ENCODE data around the gene NCDN.

Gene NCDN

DNA sequence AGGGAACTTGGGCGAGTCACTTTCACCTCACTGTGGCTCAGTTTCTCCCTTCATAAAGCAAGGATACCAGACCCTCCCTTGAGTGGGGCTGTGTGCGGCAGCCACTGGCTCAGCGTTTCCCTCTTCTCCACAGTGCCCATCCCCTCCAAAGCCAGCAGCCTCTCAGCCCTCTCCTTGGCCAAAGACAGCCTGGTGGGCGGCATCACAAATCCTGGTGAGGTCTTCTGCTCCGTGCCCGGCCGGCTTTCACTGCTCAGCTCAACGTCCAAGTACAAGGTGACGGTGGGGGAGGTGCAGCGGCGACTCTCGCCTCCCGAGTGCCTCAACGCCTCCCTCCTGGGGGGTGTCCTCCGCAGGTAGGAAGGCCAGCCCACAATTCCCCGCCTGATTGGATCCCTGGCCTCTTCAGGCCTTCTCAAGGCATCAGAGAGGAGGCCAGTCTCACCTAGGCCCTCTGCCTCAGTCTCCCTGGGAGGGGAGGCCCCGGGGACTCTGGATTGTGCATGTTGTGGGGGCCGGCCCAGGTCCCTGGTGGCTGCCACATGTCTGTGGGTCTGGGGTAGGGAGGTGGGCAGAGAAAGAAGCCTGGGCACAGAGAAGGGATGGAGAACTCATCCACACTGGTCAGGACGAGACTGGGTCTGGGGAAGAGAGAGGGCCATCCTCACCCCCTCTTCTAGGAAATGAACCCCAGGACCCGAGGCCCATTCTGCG, 30.8 kb downstream of the NCDN start:
- DNase-seq, result no peak

- no peak for DNase-seq
Measured at GRCh38 chr1:35589516-35590427, 32.2 kb downstream of the NCDN start.

- DNase-seq, result no peak
Measured at GRCh38 chr1:35590476-35591040, 33.0 kb downstream of the NCDN start.

DNA sequence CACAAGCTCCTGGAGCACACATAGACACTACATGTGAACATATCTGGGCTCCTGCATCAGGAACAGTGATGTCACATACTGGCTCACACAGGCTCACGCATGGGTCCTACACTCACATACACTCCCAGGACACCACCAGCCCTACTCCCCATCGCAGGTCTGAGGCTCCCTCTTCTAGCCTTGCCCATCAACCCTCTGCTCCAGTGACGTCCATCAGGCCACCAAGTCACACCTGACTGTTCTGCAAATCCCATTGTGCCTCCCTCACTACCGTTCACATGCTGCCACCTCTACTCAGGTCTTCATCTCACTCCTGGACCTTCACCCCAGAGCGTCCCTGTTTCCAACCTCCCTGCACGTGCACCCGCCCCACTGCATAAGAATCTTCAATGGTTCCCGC, 33.6 kb downstream of the NCDN start:
- DNase-seq, result no peak

DNA sequence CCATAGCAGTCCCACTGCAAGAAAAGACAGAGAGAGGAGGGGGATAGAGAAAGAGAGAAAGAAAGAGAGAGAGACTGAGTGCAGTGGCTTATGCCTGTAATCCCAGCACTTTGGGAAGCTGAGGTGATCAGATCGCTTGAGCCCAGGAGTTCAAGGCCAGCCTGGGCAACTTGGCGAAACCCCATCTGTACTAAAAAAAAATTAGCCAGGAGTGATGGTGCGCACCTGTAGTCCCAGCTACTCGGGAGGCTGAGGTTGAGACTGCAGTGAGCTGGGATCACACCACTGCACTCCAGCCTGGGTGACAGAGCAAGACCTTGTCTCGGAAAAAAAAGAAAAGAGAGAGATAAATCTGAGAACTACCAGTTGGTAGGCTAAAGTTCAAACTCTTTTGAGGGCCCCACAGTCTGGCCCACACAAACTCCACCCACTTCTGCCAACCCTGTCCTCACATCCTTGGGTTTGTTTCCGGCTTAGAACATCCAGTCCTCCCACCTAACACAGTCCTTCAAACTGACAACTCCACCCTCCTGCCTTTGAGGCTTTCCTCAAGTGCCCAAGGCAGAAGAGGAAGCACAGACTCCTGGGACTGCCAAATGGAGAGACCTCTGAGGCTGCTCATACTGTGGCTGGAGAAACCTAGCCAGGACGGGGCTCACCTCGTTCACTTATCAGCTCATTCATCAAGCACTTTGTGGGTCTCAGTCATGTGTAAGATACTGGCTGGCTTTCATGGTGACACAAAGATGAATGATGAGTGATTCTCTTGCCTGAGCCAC, 35.6 kb downstream of the NCDN start:
- no peak for DNase-seq

DNA sequence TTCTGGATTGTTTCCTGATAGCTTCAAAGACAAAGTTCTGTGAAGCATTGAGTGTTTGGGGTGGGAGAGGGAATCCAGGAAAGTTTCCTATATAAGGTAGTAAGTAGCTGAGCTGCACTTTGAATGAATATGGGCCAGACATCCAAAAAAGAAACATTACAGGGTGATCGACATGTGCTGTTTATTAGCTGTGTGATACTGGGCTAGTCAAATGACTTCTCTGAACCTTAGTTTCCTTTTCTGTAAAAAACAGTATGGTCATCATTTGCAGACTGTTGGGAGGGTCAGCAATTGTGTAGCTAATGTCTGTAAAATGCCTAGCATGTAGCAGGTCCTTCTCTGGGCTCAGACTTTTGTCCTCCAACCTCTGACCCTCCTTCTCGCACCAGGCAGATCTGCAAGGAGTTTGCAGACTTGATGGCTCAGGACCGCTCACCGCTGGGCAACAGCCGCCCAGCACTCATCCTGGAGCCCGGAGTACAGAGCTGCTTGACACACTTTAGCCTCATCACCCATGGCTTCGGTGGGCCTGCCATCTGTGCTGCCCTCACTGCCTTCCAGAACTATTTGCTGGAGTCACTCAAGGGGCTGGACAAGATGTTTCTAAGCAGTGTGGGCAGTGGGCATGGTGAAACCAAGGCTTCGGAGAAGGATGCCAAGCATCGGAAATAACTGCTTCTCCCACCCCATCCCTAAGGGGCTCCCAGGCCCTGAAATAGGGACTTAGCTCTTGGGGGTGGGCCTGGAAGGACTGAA, 36.6 kb downstream of the NCDN start:
- DNase-seq, result no peak

- peak in 3 of 58 donors; percentile 3 to 21 (median 17) for DNase-seq
Measured at GRCh38 chr1:35595684-35596083, 38.1 kb downstream of the NCDN start.

DNA sequence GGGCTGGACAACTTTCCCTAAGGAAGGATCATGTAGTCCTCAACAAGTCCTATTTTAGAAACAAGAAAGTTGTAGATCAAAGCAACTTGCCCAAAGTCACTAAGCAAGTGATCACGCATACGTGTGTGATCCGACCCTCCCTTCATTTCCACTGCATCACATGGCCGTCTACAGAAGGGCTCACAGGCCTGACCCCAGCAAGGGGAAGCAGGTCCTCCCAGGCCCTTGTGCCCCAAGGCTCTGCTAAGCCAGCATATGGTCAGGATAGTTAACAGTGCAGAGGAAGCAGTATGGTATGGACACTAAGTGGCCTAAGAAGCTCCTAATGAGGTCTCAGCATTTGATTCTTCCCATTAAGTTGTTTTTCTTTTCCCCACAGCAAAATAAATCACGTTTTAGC, 40.3 kb downstream of the NCDN start:
- no peak for DNase-seq

DNA sequence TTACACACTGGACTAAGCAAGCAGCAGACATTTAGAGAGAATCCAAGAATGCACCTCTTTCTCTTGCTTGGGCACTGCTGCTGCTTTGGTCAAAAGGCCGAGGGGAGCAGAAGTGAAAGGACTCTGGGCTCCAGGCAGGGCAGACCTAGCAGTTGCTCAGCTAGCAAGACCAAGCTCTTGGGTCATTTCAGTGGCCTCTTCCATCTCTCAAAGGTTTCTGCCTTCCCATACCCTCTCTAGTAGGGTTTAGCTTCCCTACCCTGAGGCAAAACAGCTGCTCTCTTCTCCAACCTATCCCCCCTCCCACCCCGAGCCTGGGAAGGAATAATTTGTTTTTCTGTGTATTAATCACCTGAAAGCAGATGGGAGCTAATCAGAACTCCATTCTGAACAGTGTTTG, 41.3 kb downstream of the NCDN start:
- no peak for DNase-seq

GRCh38 chr1:35599411-35599810, 41.8 kb downstream of the NCDN start:
- DNase-seq, result no peak

- DNase-seq, result no peak
Measured at GRCh38 chr1:35600593-35600992, 43.0 kb downstream of the NCDN start.

DNA sequence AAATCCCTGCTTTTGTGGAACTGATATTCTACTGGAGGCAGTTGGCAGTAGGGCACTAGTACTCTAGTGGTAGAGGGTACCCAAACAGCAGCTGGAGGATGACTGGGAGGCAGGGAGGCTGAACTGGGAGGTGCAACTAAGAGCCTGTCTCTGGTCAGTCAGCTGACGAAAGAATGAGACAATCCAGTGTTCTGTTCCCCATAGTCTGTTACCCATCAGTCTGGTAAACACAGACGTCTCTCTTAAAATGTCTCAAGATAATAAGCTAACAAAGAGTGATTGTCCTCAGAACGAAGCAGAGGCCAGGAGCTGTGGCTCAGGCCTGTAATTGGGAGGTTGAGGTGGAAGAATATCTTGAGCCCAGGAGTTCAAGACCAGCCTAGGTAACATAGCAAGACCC, 45.9 kb downstream of the NCDN start:
- peak in 9 of 58 donors; percentile 3 to 25 (median 19) for DNase-seq

GRCh38 chr1:35603941-35604340, 46.3 kb downstream of the NCDN start:
- no peak for DNase-seq

DNA sequence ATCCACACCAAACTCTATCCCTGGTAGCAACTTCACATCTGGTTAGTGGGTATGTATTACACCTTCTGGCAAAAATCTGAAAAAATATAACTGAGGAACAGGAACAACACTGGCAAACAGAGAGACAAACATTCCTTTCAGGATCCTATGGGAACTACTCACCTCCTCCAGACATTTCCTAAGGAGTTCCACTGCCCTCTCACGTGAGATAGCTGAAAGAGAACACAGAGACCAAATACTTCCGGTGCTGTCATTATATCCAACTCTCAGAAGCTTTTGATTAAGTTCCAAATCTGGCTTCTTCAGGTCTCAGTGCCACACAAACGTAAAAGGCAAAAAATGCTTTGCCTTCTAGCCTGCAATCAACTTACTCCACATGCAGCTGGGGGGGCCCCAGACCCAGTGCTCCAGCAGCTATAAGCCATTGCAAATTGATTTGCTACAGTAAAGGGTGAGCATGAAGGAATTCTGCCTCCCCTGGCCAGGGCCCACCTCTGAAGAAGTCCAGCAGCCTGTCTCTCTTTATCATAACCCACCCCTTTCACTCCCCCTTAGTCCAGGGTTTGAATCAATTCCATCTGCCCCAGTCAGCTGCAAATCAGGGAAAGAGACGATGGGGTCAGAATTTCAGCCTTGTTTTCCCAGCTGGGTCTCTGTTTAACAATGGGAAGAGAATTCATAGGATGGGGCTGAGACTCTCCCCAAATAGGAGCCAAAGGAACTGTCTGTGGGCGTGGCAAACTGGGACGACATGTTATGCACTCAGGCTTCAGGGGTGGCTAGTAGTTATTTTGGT, 47.7 kb downstream of the NCDN start:
- DNase-seq, result no peak

- DNase-seq, result no peak
Measured at GRCh38 chr1:35605867-35606182, 48.2 kb downstream of the NCDN start.

DNA sequence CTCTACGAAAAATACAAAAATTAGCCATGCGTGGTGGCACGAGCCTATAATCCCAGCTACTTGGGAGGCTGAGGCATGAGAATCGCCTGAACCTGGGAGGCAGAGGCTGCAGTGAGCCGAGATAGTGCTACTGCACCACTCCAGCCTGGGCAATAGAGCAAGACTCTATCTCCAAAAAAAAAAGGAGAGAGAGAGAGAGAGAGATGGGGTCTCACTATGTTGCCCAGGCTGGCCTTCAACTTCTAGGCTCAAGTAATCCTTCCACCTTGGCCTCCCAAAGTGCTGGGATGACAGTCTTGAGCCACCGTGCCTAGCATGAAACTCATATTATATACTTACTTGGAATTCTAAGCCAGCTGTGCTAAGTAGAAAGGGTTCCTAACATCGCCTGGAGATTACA, 54.1 kb downstream of the NCDN start:
- DNase-seq, result no peak

DNA sequence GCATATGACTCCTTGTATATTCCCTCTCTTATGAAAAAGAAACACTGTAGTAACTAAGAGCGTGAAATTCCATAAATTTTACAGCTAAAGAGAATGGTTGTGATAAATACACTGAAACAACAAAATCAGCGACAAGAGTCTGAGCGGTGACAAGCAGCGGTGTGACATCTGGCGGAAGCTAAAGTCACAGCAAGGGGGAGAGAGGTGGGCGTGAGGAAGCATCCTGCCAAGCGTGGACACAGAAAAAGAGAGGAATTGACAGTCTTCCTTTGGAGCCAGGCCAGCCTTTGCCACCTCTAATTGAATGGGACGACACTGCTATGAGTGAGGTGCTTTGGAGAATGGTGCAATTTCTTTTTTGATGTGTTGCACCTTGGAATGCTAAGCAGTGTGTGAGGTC, 57.8 kb downstream of the NCDN start:
- DNase-seq, result no peak

Data from anterior cingulate cortex (tissue), 58 donors.